OCI-LY1 (cell line): ENCODE data around the gene CACNA1C.

Source experiments
- H2AFZ ChIP-seq: fragments of 200-600 bp; sonication (generic), shearing (Covaris generic); 2 replicates; pipeline ENCODE4 v1.6.0; 2014; ENCODE audit warnings: antibody characterized with exemption, mild to moderate bottlenecking, low read length
- H3F3A ChIP-seq: fragments of 200-600 bp; sonication (generic), shearing (Covaris generic); 2 replicates; pipeline ENCODE4 v1.6.0; 2014; ENCODE audit warnings: mild to moderate bottlenecking, antibody characterized with exemption, low read length, moderate library complexity; ENCODE audit not compliant: insufficient read depth
- H3K27ac ChIP-seq: fragments of 200-600 bp; sonication (generic); 2 replicates; pipeline ENCODE4 v1.5.1; 2014; ENCODE audit warnings: low read length, mixed run types, mild to moderate bottlenecking, low read depth; ENCODE audit not compliant: poor library complexity, severe bottlenecking
- H3K27me3 ChIP-seq: fragments of 200-600 bp; sonication (generic); 2 replicates; pipeline ENCODE4 v1.6.0; 2014; ENCODE audit warnings: antibody characterized with exemption, mild to moderate bottlenecking, low read length, moderate library complexity; ENCODE audit not compliant: insufficient read depth
- H3K36me3 ChIP-seq: fragments of 200-600 bp; sonication (generic); 2 replicates; pipeline ENCODE4 v1.6.1; 2014; ENCODE audit warnings: mild to moderate bottlenecking, antibody characterized with exemption, low read length, moderate library complexity, mixed read lengths; ENCODE audit not compliant: insufficient read depth
- H3K4me1 ChIP-seq: fragments of 200-600 bp; sonication (generic); 2 replicates; pipeline ENCODE4 v1.5.1; 2014; ENCODE audit warnings: mild to moderate bottlenecking, low read length, moderate library complexity; ENCODE audit not compliant: insufficient read depth, severe bottlenecking
- H3K4me2 ChIP-seq: fragments of 200-600 bp; sonication (generic), shearing (Covaris generic); 2 replicates; pipeline ENCODE4 v1.6.1; 2014; ENCODE audit warnings: low read length
- H3K4me3 ChIP-seq: fragments of 200-600 bp; sonication (generic); 2 replicates; pipeline ENCODE4 v1.5.1; 2014; ENCODE audit warnings: low read length, low read depth, mild to moderate bottlenecking, mixed read lengths; ENCODE audit not compliant: poor library complexity, severe bottlenecking
- H3K79me2 ChIP-seq: fragments of 200-600 bp; shearing (Covaris generic); 2 replicates; pipeline ENCODE4 v1.6.1; 2016; ENCODE audit warnings: mixed run types, low read length, mixed read lengths; ENCODE audit not compliant: insufficient read depth
- H3K9ac ChIP-seq: fragments of 200-600 bp; sonication (generic), shearing (Covaris generic); 2 replicates; pipeline ENCODE4 v1.6.1; 2014; ENCODE audit warnings: mild to moderate bottlenecking, low read length, mixed read lengths
- H3K9me2 ChIP-seq: fragments of 200-600 bp; sonication (generic), shearing (Covaris generic); 2 replicates; pipeline ENCODE4 v1.6.1; 2014; ENCODE audit warnings: low read depth, mild to moderate bottlenecking, low read length, mixed read lengths
- H3K9me3 ChIP-seq: fragments of 200-600 bp; shearing (Covaris generic); 2 replicates; pipeline ENCODE4 v1.6.1; 2014; ENCODE audit warnings: low read length, mixed read lengths
- H4K20me1 ChIP-seq: fragments of 200-600 bp; sonication (generic), shearing (Covaris generic); 2 replicates; pipeline ENCODE4 v1.6.0; 2016; ENCODE audit warnings: mild to moderate bottlenecking, low read length; ENCODE audit not compliant: insufficient read depth
- CTCF ChIP-seq: fragments of 200-600 bp; sonication (generic), shearing (Covaris generic); IDR thresholded peaks from 2 replicates; pipeline ENCODE4 v1.5.1; 2017; ENCODE audit warnings: mild to moderate bottlenecking, antibody characterized with exemption, low read length, moderate library complexity, mixed read lengths
- EZH2 ChIP-seq: fragments of 200-600 bp; sonication (generic), shearing (Covaris generic); IDR thresholded peaks from 2 replicates; pipeline ENCODE4 v1.8.0; 2017; ENCODE audit warnings: borderline replicate concordance, mixed run types, mild to moderate bottlenecking, antibody characterized with exemption, low read length, moderate library complexity, mixed read lengths

Gene CACNA1C

DNA sequence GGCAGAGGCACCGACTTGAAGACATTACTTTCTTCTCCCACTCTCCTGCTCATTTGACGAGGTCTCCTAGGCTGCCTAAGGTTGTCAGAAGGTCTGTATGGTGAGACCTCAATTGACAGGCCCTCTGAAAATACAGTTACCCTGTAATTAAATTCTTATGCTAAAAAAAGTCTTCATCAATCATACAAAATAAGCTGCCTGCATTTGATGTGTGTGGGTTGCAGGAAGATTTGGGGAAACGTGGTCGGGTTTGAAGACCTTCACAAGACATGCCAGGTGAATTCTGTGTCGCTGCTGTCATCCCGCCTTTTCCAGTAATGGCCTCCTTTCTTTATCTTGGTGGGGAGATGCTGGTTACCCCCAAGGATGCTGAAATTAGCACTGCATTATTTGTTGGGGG is 299.4 kb downstream of the CACNA1C start:
- TF ChIP-seq EZH2 (no peak), CTCF (no peak)
- Histone ChIP-seq H3K4me2 (no peak overlapping the region), H3K27ac (no peak overlapping the region), H3K4me1 (no peaks in the 10 kb centered on the region), H3K4me3 (no peak overlapping the region), H3F3A (no peaks in the 10 kb centered on the region), H3K9me3 (no peaks in the 10 kb centered on the region), H3K79me2 (no peaks in the 10 kb centered on the region), H4K20me1 (no peaks in the 10 kb centered on the region), H3K27me3 (peaks cover 14% of the 10 kb centered on the region; the same call in 1 of the 2 replicates), H3K9me2 (no peaks in the 10 kb centered on the region), H3K36me3 (no peaks in the 10 kb centered on the region), H3K9ac (no peak overlapping the region), H2AFZ (no peak overlapping the region)

DNA sequence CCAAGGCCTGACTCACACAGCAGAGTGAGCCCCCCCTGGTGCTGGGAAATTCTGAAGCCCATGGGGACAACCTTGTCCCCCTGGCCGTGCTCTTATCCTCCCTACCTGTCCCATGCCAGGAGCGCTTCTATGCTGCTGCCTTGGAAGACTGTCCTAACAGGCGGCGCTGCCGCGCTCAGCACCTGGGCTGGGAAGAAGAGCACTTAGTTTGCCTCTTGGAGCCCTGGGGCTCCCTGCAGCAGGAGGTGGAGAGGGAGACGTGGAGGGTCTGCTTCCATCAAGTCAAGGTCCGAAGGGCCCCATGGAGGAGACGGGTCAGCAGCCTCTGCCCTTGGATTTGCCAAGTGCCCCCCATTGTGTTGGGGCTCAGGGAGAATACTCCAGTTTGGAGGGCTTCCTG is 300.5 kb downstream of the CACNA1C start:
- no peak for TF ChIP-seq EZH2
- TF ChIP-seq CTCF = no peak
- Histone ChIP-seq H3K4me2 (no peak overlapping the region), H3K9ac (no peak overlapping the region), H3K36me3 (no peaks in the 10 kb centered on the region), H3K27me3 (peaks cover 14% of the 10 kb centered on the region; the same call in 1 of the 2 replicates), H3K9me3 (no peaks in the 10 kb centered on the region), H2AFZ (no peak overlapping the region), H3K4me3 (no peak overlapping the region), H3K9me2 (no peaks in the 10 kb centered on the region), H3K4me1 (no peaks in the 10 kb centered on the region), H3K79me2 (no peaks in the 10 kb centered on the region), H4K20me1 (no peaks in the 10 kb centered on the region), H3K27ac (no peak overlapping the region), H3F3A (no peaks in the 10 kb centered on the region)

GRCh38 chr12:2353691-2354090 is 300.9 kb downstream of the CACNA1C start:
- Histone ChIP-seq H3K4me2 (no peak overlapping the region), H3K79me2 (no peaks in the 10 kb centered on the region), H3K4me1 (no peaks in the 10 kb centered on the region), H3F3A (no peaks in the 10 kb centered on the region), H3K4me3 (no peak overlapping the region), H3K9me2 (no peaks in the 10 kb centered on the region), H3K27me3 (peaks cover 11% of the 10 kb centered on the region; the same call in 1 of the 2 replicates), H3K27ac (no peak overlapping the region), H3K36me3 (no peaks in the 10 kb centered on the region), H3K9me3 (no peaks in the 10 kb centered on the region), H3K9ac (no peak overlapping the region), H2AFZ (no peak overlapping the region), H4K20me1 (no peaks in the 10 kb centered on the region)
- TF ChIP-seq CTCF = no peak
- no peak for TF ChIP-seq EZH2
